B cell (primary cell): ENCODE results near the gene WIPI1. TPM values are rescaled to one million over a fixed set of nuclear protein-coding genes. Genes with fewer than 3 reads are reported as not detected.
"Not testable (repeated sequence)": the region's sequence is repeated elsewhere in the genome, so short reads cannot be mapped to it uniquely, and the experiment has no call there.

Experiments used
- ATAC-seq: fragments of 200-7000 bp; cut with Tn5 transposase; one replicate; pipeline ENCODE4 v1.10.0; 2021; ENCODE audit warnings: low read depth, mild to moderate bottlenecking, moderate number of reproducible peaks, moderate library complexity
- CTCF ChIA-PET: fragments of 350-600 bp; sonication (Branson Sonifier 250); formaldehyde crosslinking; loops from one replicate; lab custom pipeline; 2021; ENCODE audit warnings: antibody characterized with exemption, inconsistent platforms; lab: Charles Lee
- POLR2A ChIA-PET: fragments of 350-600 bp; sonication (Branson Sonifier 250); formaldehyde crosslinking; loops from one replicate; lab custom pipeline; 2021; ENCODE audit warnings: antibody characterized with exemption; lab: Charles Lee
- DNase-seq: peaks from one replicate; pipeline ENCODE4 v3.0.0; 2013
- H2AFZ ChIP-seq: 2 replicates; pipeline ENCODE4 v1.6.1; 2012; ENCODE audit warnings: mild to moderate bottlenecking, low read depth, low read length; ENCODE audit not compliant: insufficient read depth, poor library complexity, severe bottlenecking
- H3K27ac ChIP-seq, 2 donors: 1 replicate in 1 of 2; 2 replicates in 1 of 2; pipeline ENCODE4 v1.5.1; 2012 to 2013; ENCODE audit warnings: low read length in 2 of 2, mild to moderate bottlenecking in 2 of 2, moderate library complexity in 1 of 2
- H3K27me3 ChIP-seq, 4 experiments: fragments of 200-600 bp in 1 of 4; sonication (generic) in 1 of 4; replicated peaks in 1 of 4; 1 replicate in 2 of 4; 2 replicates in 2 of 4; pipeline versions ENCODE4 v1.6.1 to v1.7.0; 2013 to 2016; ENCODE audit warnings: low read length in 3 of 4, mild to moderate bottlenecking in 2 of 4, mixed read lengths in 1 of 4, moderate library complexity in 1 of 4; ENCODE audit not compliant: insufficient read depth in 4 of 4, control insufficient read depth in 3 of 4; ENCODE audit errors: control extremely low read depth in 1 of 4
- H3K36me3 ChIP-seq, 2 experiments: replicated peaks in 1 of 2; 1 replicate in 1 of 2; 2 replicates in 1 of 2; pipeline versions ENCODE4 v1.6.1 to v1.7.1; 2013; ENCODE audit warnings: low read length in 1 of 2; ENCODE audit not compliant: insufficient read depth in 2 of 2, control insufficient read depth in 1 of 2; ENCODE audit errors: control extremely low read depth in 1 of 2, extremely low read depth in 1 of 2
- H3K4me1 ChIP-seq, 2 donors: fragments of 200-600 bp in 1 of 2; sonication (generic) in 1 of 2; 1 replicate in 1 of 2; 2 replicates in 1 of 2; pipeline versions ENCODE4 v1.5.1 to v1.6.1; 2013 to 2017; ENCODE audit warnings: low read length in 2 of 2; ENCODE audit not compliant: control insufficient read depth in 2 of 2, insufficient read depth in 2 of 2
- H3K4me2 ChIP-seq: replicated peaks from 2 replicates; pipeline ENCODE3; 2012; ENCODE audit warnings: mild to moderate bottlenecking, low read depth, low read length; ENCODE audit not compliant: poor library complexity, severe bottlenecking
- H3K4me3 ChIP-seq, 5 experiments: fragments of 200-600 bp in 1 of 5; sonication (generic) in 1 of 5; 1 replicate in 3 of 5; 2 replicates in 2 of 5; pipeline versions ENCODE4 v1.5.1 to v1.7.0; 2011 to 2016; ENCODE audit warnings: low read length in 4 of 5, mild to moderate bottlenecking in 4 of 5, low read depth in 2 of 5, control low read depth in 1 of 5, moderate library complexity in 1 of 5; ENCODE audit not compliant: insufficient read depth in 1 of 5; ENCODE audit errors: control extremely low read depth in 1 of 5, extremely low read depth in 1 of 5
- H3K79me2 ChIP-seq: fragments of 200-600 bp; sonication (generic); one replicate; pipeline ENCODE4 v1.6.0; 2016; ENCODE audit warnings: low read length; ENCODE audit not compliant: control insufficient read depth, insufficient read depth
- H3K9ac ChIP-seq: fragments of 200-600 bp; sonication (generic); 2 replicates; pipeline ENCODE4 v1.6.1; 2017; ENCODE audit warnings: mild to moderate bottlenecking, low read length, moderate library complexity
- H3K9me3 ChIP-seq, 3 donors: one replicate each; pipeline versions ENCODE4 v1.6.1 to v1.7.1; 2013; ENCODE audit warnings: low read length in 2 of 3; ENCODE audit not compliant: control insufficient read depth in 2 of 3, insufficient read depth in 1 of 3; ENCODE audit errors: control extremely low read depth in 1 of 3
- H4K20me1 ChIP-seq: 2 replicates; pipeline ENCODE4 v1.6.0; 2012; ENCODE audit warnings: mild to moderate bottlenecking, low read length; ENCODE audit not compliant: insufficient read depth, control insufficient read depth, poor library complexity, severe bottlenecking
- H3K27ac Mint-ChIP-seq: one replicate; pipeline ENCODE4 v1.8.0; 2021; ENCODE audit warnings: mixed read lengths
- H3K27me3 Mint-ChIP-seq: one replicate; pipeline ENCODE4 v1.8.0; 2021; ENCODE audit warnings: mixed read lengths
- H3K4me1 Mint-ChIP-seq: one replicate; pipeline ENCODE4 v1.8.0; 2021; ENCODE audit warnings: mixed read lengths
- H3K4me3 Mint-ChIP-seq: one replicate; pipeline ENCODE4 v1.8.0; 2021; ENCODE audit warnings: mixed read lengths
- H3K9me3 Mint-ChIP-seq: one replicate; pipeline ENCODE4 v1.8.0; 2022; ENCODE audit warnings: mixed read lengths; ENCODE audit not compliant: insufficient read depth
- CTCF ChIP-seq: fragments of 200-600 bp; IDR thresholded peaks from one replicate; pipeline ENCODE4 v1.8.0; 2022; ENCODE audit warnings: antibody characterized with exemption, mild to moderate bottlenecking
- EZH2 ChIP-seq: IDR thresholded peaks from 2 replicates; pipeline ENCODE4 v1.6.1; 2012; ENCODE audit warnings: borderline replicate concordance, low read depth, mild to moderate bottlenecking, moderate library complexity, low read length; ENCODE audit not compliant: insufficient read depth, poor library complexity, severe bottlenecking
- WGBS: methylation state at CpG from one replicate; pipeline ENCODE4 v1.1.5; 2013; ENCODE audit warnings: missing lambda C conversion rate; ENCODE audit not compliant: insufficient coverage; 5-methylcytosine and 5-hydroxymethylcytosine counted together
- intact Hi-C: fragments of 100-400 bp; cut with micrococcal nuclease; formaldehyde crosslinking; loops from one replicate; pipeline ENCODE4 v1.10.0; 2022
- polyA plus RNA-seq: library from polyadenylated mRNA; depleted of rRNA; stranded (reverse); fragments of >200 nt; gene quantifications from 2 replicates; pipeline ENCODE4 v1.2.3, GENCODE V29; 2012
- total RNA-seq, 2 donors: library from RNA; stranded (reverse); fragments of 120-200 nt in 1 of 2; gene quantifications; 1 replicate in 1 of 2; 2 replicates in 1 of 2; pipeline versions ENCODE4 v1.2.3 to v1.2.4, GENCODE V29; 2013 to 2022

WIPI1 gene
- total and polyA plus RNA-seq, 2 donors (not counting 1 experiment from before 2014, with no cell fraction given), result 6.0 to 14.7 TPM

- POLR2A ChIA-PET, result no interaction called here
- WGBS, result no CpG with 5 or more reads among the region's 3 CpGs
- no peaks in the 10 kb centered on the region for H3K36me3 ChIP-seq
- peaks cover 0 to 4% of the 10 kb centered on the region in 2 donors for H3K4me1 ChIP-seq
- H3K27me3 Mint-ChIP-seq, result no peaks in the 10 kb centered on the region
- no peaks in the 10 kb centered on the region for H3K9me3 Mint-ChIP-seq
- intact Hi-C loops, result no loop called here
- TF ChIP-seq EZH2, result no peak
- no peak for TF ChIP-seq CTCF
- H3K27ac Mint-ChIP-seq, result no peak overlapping the region
- DNase-seq, result no peak
- no peaks in the 10 kb centered on the region for H3K9me3 ChIP-seq
- no peak overlapping the region for H3K4me2 ChIP-seq
- H2AFZ ChIP-seq, result no peak overlapping the region
- ATAC-seq, result no peak
- no peak overlapping the region for H3K9ac ChIP-seq
- H3K27ac ChIP-seq, result no peak overlapping the region
- no peak overlapping the region for H3K4me3 ChIP-seq
- H3K79me2 ChIP-seq, result no peaks in the 10 kb centered on the region
- no peaks in the 10 kb centered on the region for H3K27me3 ChIP-seq
- no peaks in the 10 kb centered on the region for H4K20me1 ChIP-seq
- H3K4me3 Mint-ChIP-seq, result no peak overlapping the region
- CTCF ChIA-PET, result interaction anchor here (1.3 to 3.4 kb wide), 3 partner anchors 14 to 244 kb away, joined by 3 to 12 read pairs (median 3); no protein-coding TSS in a partner anchor
- peaks cover 13% of the 10 kb centered on the region for H3K4me1 Mint-ChIP-seq
Measured at GRCh38 chr17:68417317-68417716, 40.0 kb downstream of the WIPI1 start.

- DNase-seq, H3K4me1 ChIP-seq, H3K36me3 ChIP-seq, H3K27ac ChIP-seq, H3K79me2 ChIP-seq, H3K4me3 ChIP-seq, H3K27ac Mint-ChIP-seq, H3K9ac ChIP-seq, H3K9me3 Mint-ChIP-seq, ATAC-seq, H3K4me3 Mint-ChIP-seq, H4K20me1 ChIP-seq, H3K27me3 ChIP-seq, H3K9me3 ChIP-seq, H3K27me3 Mint-ChIP-seq, H3K4me2 ChIP-seq, H2AFZ ChIP-seq, POLR2A ChIA-PET: not testable (repeated sequence)
- CTCF ChIA-PET, result interaction anchor here (2.8 kb wide), 1 partner anchor 16 kb away, joined by 6 read pairs; no protein-coding TSS in a partner anchor
- intact Hi-C loops, result loop anchor here (2.0 kb wide), 1 partner anchor 22 kb away; no protein-coding TSS in a partner anchor
- H3K4me1 Mint-ChIP-seq, result peaks cover 13% of the 10 kb centered on the region
Measured at GRCh38 chr17:68414901-68415300, 42.4 kb downstream of the WIPI1 start.

DNA sequence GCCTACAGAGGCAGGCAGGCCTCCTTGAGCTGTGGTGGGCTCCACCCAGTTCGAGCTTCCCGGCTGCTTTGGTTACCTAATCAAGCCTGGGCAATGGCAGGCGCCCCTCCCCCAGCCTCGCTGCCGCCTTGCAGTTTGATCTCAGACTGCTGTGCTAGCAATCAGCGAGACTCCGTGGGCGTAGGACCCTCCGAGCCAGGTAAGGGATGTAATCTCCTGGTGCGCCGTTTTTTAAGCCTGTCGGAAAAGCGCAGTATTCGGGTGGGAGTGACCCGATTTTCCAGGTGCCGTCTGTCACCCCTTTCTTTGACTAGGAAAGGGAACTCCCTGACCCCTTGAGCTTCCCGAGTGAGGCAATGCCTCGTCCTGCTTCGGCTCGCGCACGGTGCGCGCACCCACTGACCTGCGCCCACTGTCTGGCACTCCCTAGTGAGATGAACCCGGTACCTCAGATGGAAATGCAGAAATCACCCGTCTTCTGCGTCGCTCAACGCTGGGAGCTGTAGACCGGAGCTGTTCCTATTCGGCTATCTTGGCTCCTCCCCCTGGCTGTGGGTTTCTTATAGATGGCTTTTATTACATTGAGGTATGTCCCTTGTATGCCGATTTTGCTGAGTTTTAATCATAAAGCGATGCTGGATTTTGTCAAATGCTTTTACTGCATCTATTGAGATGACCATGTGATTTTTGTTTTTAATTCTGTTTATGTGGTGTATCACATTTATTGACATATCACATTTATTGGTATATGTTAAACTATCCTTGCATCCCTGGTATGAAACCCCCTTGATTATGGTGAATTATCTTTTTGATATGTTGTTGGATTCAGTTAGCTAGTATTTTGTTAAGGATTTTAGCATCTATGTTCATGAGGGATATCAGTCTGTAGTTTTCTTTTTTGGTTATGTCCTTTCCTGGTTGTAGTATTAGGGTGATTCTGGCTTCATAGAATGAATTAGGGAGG is 43.4 kb downstream of the WIPI1 start:
- POLR2A ChIA-PET, H3K36me3 ChIP-seq, H2AFZ ChIP-seq, H4K20me1 ChIP-seq, H3K9me3 Mint-ChIP-seq, H3K27me3 ChIP-seq, H3K4me1 ChIP-seq, H3K9ac ChIP-seq, H3K27ac ChIP-seq, H3K79me2 ChIP-seq, H3K9me3 ChIP-seq, H3K27me3 Mint-ChIP-seq: not testable (repeated sequence)
- DNase-seq (peak; percentile 67), ATAC-seq (peak; percentile 75)
- intact Hi-C loops, result loop anchor here (2.0 kb wide), 2 partner anchors 23 to 43 kb away; partner anchors contain the start of gene WIPI1
- Histone ChIP-seq H3K4me2 (peak overlapping the region; percentile 28), H3K4me3 (peak overlapping the region in 2 of 5 experiments; percentile 31 to 50)
- H3K4me3 Mint-ChIP-seq, result peak overlapping the region; percentile 95
- peaks cover 13% of the 10 kb centered on the region for H3K4me1 Mint-ChIP-seq
- WGBS, result 7% methylated on average over 16 of the region's 34 CpGs
- H3K27ac Mint-ChIP-seq, result peak overlapping the region; percentile 76
- CTCF ChIA-PET, result interaction anchor here (2.8 kb wide), 1 partner anchor 15 kb away, joined by 6 read pairs; no protein-coding TSS in a partner anchor
